H1 (cell line): ENCODE measurements around the gene RGMB. TPM values are rescaled to one million over a fixed set of nuclear protein-coding genes. Genes with fewer than 3 reads are reported as not detected.

Experiments
- CTCF ChIA-PET: fragments of 300-600 bp; sonication (Branson Sonifier 250); formaldehyde crosslinking; loops from one replicate; lab custom pipeline; 2021; ENCODE audit not compliant: partially characterized antibody; lab: Charles Lee
- POLR2A ChIA-PET: fragments of 300-600 bp; sonication (Branson Sonifier 250); formaldehyde crosslinking; loops from one replicate; lab custom pipeline; 2021; ENCODE audit warnings: inconsistent platforms; ENCODE audit not compliant: partially characterized antibody; lab: Charles Lee
- DNase-seq, 2 experiments: peaks; one replicate each; pipeline versions ENCODE4 v3.0.0 to v3.0.0-alpha.2; 2010 to 2022; ENCODE audit warnings: low spot score in 2 of 2, low read depth in 1 of 2, mixed read lengths in 1 of 2
- FAIRE-seq: peaks from 2 replicates; lab custom pipeline; 2011; peaks lifted over from hg19 to GRCh38; lab: Jason Lieb, UNC
- H2AFZ ChIP-seq: 2 replicates; pipeline ENCODE4 v1.8.1; 2012; ENCODE audit warnings: low read length, inconsistent platforms
- H2AK5ac ChIP-seq: 2 replicates; pipeline ENCODE4 v1.6.1; 2013; ENCODE audit warnings: low read depth, low read length
- H2BK120ac ChIP-seq: replicated peaks from 2 replicates; pipeline ENCODE3; 2013; ENCODE audit warnings: low read depth, low read length, inconsistent platforms
- H2BK12ac ChIP-seq: 2 replicates; pipeline ENCODE4 v1.6.1; 2013; ENCODE audit warnings: low read depth, low read length
- H2BK15ac ChIP-seq: 2 replicates; pipeline ENCODE4 v1.6.1; 2013; ENCODE audit warnings: low read length
- H2BK20ac ChIP-seq: 2 replicates; pipeline ENCODE4 v1.6.1; 2013; ENCODE audit warnings: low read length
- H2BK5ac ChIP-seq: 2 replicates; pipeline ENCODE4 v1.6.1; 2013; ENCODE audit warnings: low read depth, low read length
- H3K14ac ChIP-seq: 2 replicates; pipeline ENCODE4 v1.6.1; 2013; ENCODE audit warnings: inconsistent platforms; ENCODE audit not compliant: insufficient read length
- H3K18ac ChIP-seq: 2 replicates; pipeline ENCODE4 v1.6.1; 2013; ENCODE audit warnings: low read length; ENCODE audit errors: extremely low read depth
- H3K23ac ChIP-seq: 2 replicates; pipeline ENCODE4 v1.6.1; 2013; ENCODE audit warnings: inconsistent platforms; ENCODE audit not compliant: insufficient read length
- H3K23me2 ChIP-seq: 2 replicates; pipeline ENCODE4 v1.6.1; 2013; ENCODE audit warnings: low read depth, low read length
- H3K27ac ChIP-seq: 2 replicates; pipeline ENCODE4 v1.6.1; 2011; ENCODE audit warnings: low read depth, low read length, inconsistent platforms
- H3K27me3 ChIP-seq, 4 experiments: replicated peaks in 1 of 4; 1 replicate in 1 of 4; 2 replicates in 3 of 4; pipeline versions ENCODE4 v1.6.1 to v1.8.1; 2011 to 2013; ENCODE audit warnings: low read length in 3 of 4, mild to moderate bottlenecking in 3 of 4, inconsistent platforms in 2 of 4, mixed read lengths in 2 of 4, moderate library complexity in 1 of 4; ENCODE audit not compliant: control insufficient read depth in 3 of 4, insufficient read depth in 3 of 4; ENCODE audit errors: extremely low read depth in 1 of 4
- H3K36me3 ChIP-seq, 4 experiments: 2 replicates each; pipeline versions ENCODE4 v1.6.1 to v1.8.1; 2011 to 2013; ENCODE audit warnings: mild to moderate bottlenecking in 4 of 4, low read length in 3 of 4, moderate library complexity in 2 of 4, control low read depth in 1 of 4, inconsistent platforms in 1 of 4; ENCODE audit not compliant: insufficient read depth in 4 of 4, control insufficient read depth in 2 of 4
- H3K4ac ChIP-seq: replicated peaks from 2 replicates; pipeline ENCODE3; 2013; ENCODE audit warnings: low read length, low read depth, mixed read lengths, inconsistent platforms; ENCODE audit not compliant: insufficient read length
- H3K4me1 ChIP-seq, 4 experiments: replicated peaks in 1 of 4; 1 replicate in 1 of 4; 2 replicates in 3 of 4; pipeline versions ENCODE4 v1.6.1 to v1.8.1; 2011 to 2013; ENCODE audit warnings: low read length in 3 of 4, inconsistent platforms in 2 of 4, mixed read lengths in 1 of 4; ENCODE audit not compliant: insufficient read depth in 4 of 4, control insufficient read depth in 3 of 4
- H3K4me2 ChIP-seq, 2 experiments: 2 replicates each; pipeline versions ENCODE4 v1.6.1 to v1.8.1; 2011 to 2013; ENCODE audit warnings: low read depth in 2 of 2, low read length in 2 of 2, control low read depth in 1 of 2, inconsistent platforms in 1 of 2, mild to moderate bottlenecking in 1 of 2; ENCODE audit not compliant: insufficient read depth in 1 of 2
- H3K4me3 ChIP-seq, 4 experiments: fragments of 200-600, 300-600 bp in 1 of 4; sonication (generic), shearing (Covaris generic), sonication (Bioruptor Twin) in 1 of 4; 2 replicates each; pipeline versions ENCODE4 v1.5.1 to v1.8.1; 2011 to 2016; ENCODE audit warnings: low read length in 4 of 4, low read depth in 3 of 4, control low read depth in 2 of 4, inconsistent platforms in 2 of 4, mild to moderate bottlenecking in 2 of 4, mixed read lengths in 1 of 4, moderate library complexity in 1 of 4; ENCODE audit not compliant: insufficient read depth in 2 of 4; ENCODE audit errors: extremely low read depth in 1 of 4
- H3K56ac ChIP-seq: replicated peaks from 2 replicates; pipeline ENCODE3; 2013; ENCODE audit warnings: low read depth, mild to moderate bottlenecking, mixed read lengths, low read length, inconsistent platforms; ENCODE audit not compliant: insufficient read length
- H3K79me1 ChIP-seq: 2 replicates; pipeline ENCODE4 v1.6.1; 2013; ENCODE audit warnings: low read depth, low read length, control low read depth
- H3K79me2 ChIP-seq, 2 experiments: 2 replicates each; pipeline versions ENCODE4 v1.6.1 to v1.8.1; 2012 to 2013; ENCODE audit warnings: low read length in 2 of 2, mild to moderate bottlenecking in 2 of 2, inconsistent platforms in 1 of 2; ENCODE audit not compliant: insufficient read depth in 2 of 2, control insufficient read depth in 1 of 2
- H3K9ac ChIP-seq, 4 experiments: replicated peaks in 1 of 4; 1 replicate in 1 of 4; 2 replicates in 3 of 4; pipeline versions ENCODE4 v1.6.1 to v1.8.1; 2011 to 2013; ENCODE audit warnings: low read depth in 3 of 4, low read length in 3 of 4, control low read depth in 2 of 4, mild to moderate bottlenecking in 2 of 4, moderate library complexity in 2 of 4, inconsistent platforms in 1 of 4; ENCODE audit errors: extremely low read depth in 1 of 4
- H3K9me3 ChIP-seq, 2 experiments: 2 replicates each; pipeline versions ENCODE4 v1.6.1 to v1.8.1; 2012 to 2013; ENCODE audit warnings: mild to moderate bottlenecking in 2 of 2, moderate library complexity in 2 of 2, control low read depth in 1 of 2, inconsistent platforms in 1 of 2, low read depth in 1 of 2, low read length in 1 of 2, mixed read lengths in 1 of 2; ENCODE audit not compliant: insufficient read depth in 2 of 2
- H4K20me1 ChIP-seq, 2 experiments: replicated peaks in 1 of 2; 2 replicates each; pipeline versions ENCODE3 to v1.8.1; 2011 to 2013; ENCODE audit warnings: inconsistent platforms in 2 of 2, low read length in 2 of 2, mild to moderate bottlenecking in 1 of 2; ENCODE audit not compliant: insufficient read depth in 2 of 2, control insufficient read depth in 1 of 2
- H4K5ac ChIP-seq: 2 replicates; pipeline ENCODE4 v1.6.1; 2013; ENCODE audit warnings: low read length, low read depth, mixed read lengths, inconsistent platforms; ENCODE audit not compliant: insufficient read length
- H4K8ac ChIP-seq: 2 replicates; pipeline ENCODE4 v1.8.0; 2013; ENCODE audit warnings: mild to moderate bottlenecking, moderate library complexity, low read length, inconsistent platforms; ENCODE audit not compliant: insufficient read depth; ENCODE audit errors: extremely low read depth
- H4K91ac ChIP-seq: replicated peaks from 2 replicates; pipeline ENCODE3; 2013; ENCODE audit warnings: low read length, mixed read lengths, inconsistent platforms; ENCODE audit not compliant: insufficient read length
- ASH2L ChIP-seq: fragments of 200-600, 300-600 bp; sonication (generic); IDR thresholded peaks from one replicate; pipeline ENCODE4 v1.7.1; 2017; ENCODE audit warnings: low read length
- CHD2 ChIP-seq: IDR thresholded peaks from 2 replicates; pipeline ENCODE4 v1.6.1; 2012; ENCODE audit warnings: low read length, improper control_type of control experiment
- CTBP2 ChIP-seq: IDR thresholded peaks from 2 replicates; pipeline ENCODE4 v1.7.0; 2011; ENCODE audit warnings: borderline replicate concordance, mild to moderate bottlenecking, moderate library complexity, mixed read lengths, low read length; ENCODE audit not compliant: insufficient read depth, insufficient read length
- TBP ChIP-seq: IDR thresholded peaks from 2 replicates; pipeline ENCODE4 v1.6.1; 2011; ENCODE audit warnings: low read depth, low read length, improper control_type of control experiment
- TEAD4 ChIP-seq: IDR thresholded peaks from 2 replicates; pipeline ENCODE4 v1.6.1; 2012; ENCODE audit warnings: low read depth, low read length, inconsistent platforms, mixed read lengths
- YY1 ChIP-seq: IDR thresholded peaks from 2 replicates; pipeline ENCODE4 v1.6.1; 2011; ENCODE audit warnings: low read depth, mild to moderate bottlenecking, low read length
- ZNF274 ChIP-seq: IDR thresholded peaks from 2 replicates; pipeline ENCODE4 v1.7.0; 2012; ENCODE audit warnings: low read length, borderline replicate concordance; ENCODE audit errors: extremely low read depth
- WGBS, 2 experiments: shearing (Covaris generic) in 1 of 2; methylation state at CpG; one replicate each; pipeline versions ENCODE4 v1.1.6 to v1.1.7; 2013 to 2015; ENCODE audit warnings: low lambda C conversion rate in 2 of 2, mixed read lengths in 2 of 2, inconsistent platforms in 1 of 2, low coverage in 1 of 2, missing lambda C conversion rate in 1 of 2; ENCODE audit not compliant: insufficient replicate concordance in 2 of 2, insufficient coverage in 1 of 2, insufficient read length in 1 of 2; ENCODE audit errors: extremely low coverage in 1 of 2, missing lambda C conversion rate in 1 of 2; 5-methylcytosine and 5-hydroxymethylcytosine counted together
- polyA plus RNA-seq, 7 experiments: library from polyadenylated mRNA; depleted of rRNA in 3 of 7; stranded (reverse) in 5 of 7; unstranded in 2 of 7; fragments of >200 nt in 5 of 7; fragments of 200-250 nt in 2 of 7; gene quantifications; 1 replicate in 5 of 7; 2 replicates in 1 of 7; 4 replicates in 1 of 7; pipeline versions ENCODE4 v1.2.1 to v1.2.3, GENCODE V29; 2011 to 2013; ENCODE audit warnings: missing spikeins in 2 of 7, mixed read lengths in 2 of 7
- total RNA-seq: library from RNA; stranded (reverse); fragmentation: NEBNext Ultra II Directional; extraction: Animal tissue kit (Norgen Biotek cat#: 25700); gene quantifications from 2 replicates; pipeline ENCODE4 v1.2.1, GENCODE V29; 2021
- TF ChIP-seq, protein P1 (sequence below): IDR thresholded peaks from 2 replicates; pipeline ENCODE4 v1.6.1; 2012; ENCODE audit warnings: inconsistent platforms

The RGMB gene
- total and polyA plus RNA-seq, 2 of the 8 experiments (the other 6 are each of a cell fraction or from before 2014, with no cell fraction given) = 11.7 to 27.0 TPM

DNA sequence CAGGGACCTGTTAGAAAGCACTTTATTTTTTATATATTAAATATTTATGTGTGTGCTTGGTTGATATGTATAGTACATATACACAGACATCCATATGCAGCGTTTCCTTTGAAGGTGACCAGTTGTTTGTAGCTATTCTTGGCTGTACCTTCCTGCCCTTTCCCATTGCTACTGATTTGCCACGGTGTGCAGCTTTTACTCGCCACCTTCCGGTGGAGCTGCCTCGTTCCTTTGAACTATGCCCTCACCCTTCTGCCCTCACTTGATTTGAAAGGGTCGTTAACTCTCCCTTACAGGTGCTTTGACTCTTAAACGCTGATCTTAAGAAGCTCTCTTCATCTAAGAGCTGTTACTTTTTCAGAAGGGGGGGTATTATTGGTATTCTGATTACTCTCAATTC, 20.5 kb downstream of the RGMB start:
- Histone ChIP-seq H3K23ac (no peak overlapping the region), H4K8ac (no peak overlapping the region), H2AFZ (no peak overlapping the region), H3K4me1 (peaks cover 4 to 16% (median 7%) of the 10 kb centered on the region in 4 experiments; a peak in 4 of 7 replicates), H4K5ac (no peak overlapping the region), H3K4ac (no peak overlapping the region), H3K9ac (no peak overlapping the region), H3K18ac (no peak overlapping the region), H4K20me1 (peaks cover 2 to 11% of the 10 kb centered on the region in 2 experiments), H3K56ac (no peak overlapping the region), H2BK5ac (no peak overlapping the region), H3K4me2 (no peak overlapping the region), H3K27ac (no peak overlapping the region), H2BK20ac (no peak overlapping the region), H2BK15ac (no peak overlapping the region), H3K79me1 (peaks cover 8% of the 10 kb centered on the region), H3K27me3 (no peaks in the 10 kb centered on the region), H4K91ac (no peak overlapping the region), H2AK5ac (no peak overlapping the region), H2BK12ac (no peak overlapping the region), H3K36me3 (peaks cover 4 to 19% (median 7%) of the 10 kb centered on the region in 4 experiments; a peak in 6 of 8 replicates), H2BK120ac (no peak overlapping the region), H3K4me3 (no peak overlapping the region), H3K9me3 (no peaks in the 10 kb centered on the region), H3K14ac (no peak overlapping the region), H3K79me2 (peaks cover 0 to 40% of the 10 kb centered on the region in 2 experiments; a peak in 2 of 4 replicates), H3K23me2 (no peaks in the 10 kb centered on the region)
- FAIRE-seq (no peak), DNase-seq (no peak)
- ChIA-PET POLR2A (interaction anchor here (1.0 to 3.2 kb wide), 4 partner anchors 9 to 25 kb away, joined by 3 to 23 read pairs (median 8); no protein-coding TSS in a partner anchor), CTCF (interaction anchor here (0.6 to 5.6 kb wide), 4 partner anchors 9 to 445 kb away, joined by 3 to 81 read pairs (median 16); partner anchors contain the start of gene RGMB)
- WGBS, 2 experiments = 87% methylated on average over 7 of the region's 7 CpGs; no CpG with 5 or more reads in 1 of the 2 experiments
- TF ChIP-seq CHD2 (no peak), ZNF274 (no peak), YY1 (no peak), TEAD4 (no peak), ASH2L (no peak), CTBP2 (no peak), TBP (no peak)
- TF ChIP-seq, protein P1, sequence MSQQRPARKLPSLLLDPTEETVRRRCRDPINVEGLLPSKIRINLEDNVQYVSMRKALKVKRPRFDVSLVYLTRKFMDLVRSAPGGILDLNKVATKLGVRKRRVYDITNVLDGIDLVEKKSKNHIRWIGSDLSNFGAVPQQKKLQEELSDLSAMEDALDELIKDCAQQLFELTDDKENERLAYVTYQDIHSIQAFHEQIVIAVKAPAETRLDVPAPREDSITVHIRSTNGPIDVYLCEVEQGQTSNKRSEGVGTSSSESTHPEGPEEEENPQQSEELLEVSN = no peak
